ENCODE data around the gene ATR.

DNA sequence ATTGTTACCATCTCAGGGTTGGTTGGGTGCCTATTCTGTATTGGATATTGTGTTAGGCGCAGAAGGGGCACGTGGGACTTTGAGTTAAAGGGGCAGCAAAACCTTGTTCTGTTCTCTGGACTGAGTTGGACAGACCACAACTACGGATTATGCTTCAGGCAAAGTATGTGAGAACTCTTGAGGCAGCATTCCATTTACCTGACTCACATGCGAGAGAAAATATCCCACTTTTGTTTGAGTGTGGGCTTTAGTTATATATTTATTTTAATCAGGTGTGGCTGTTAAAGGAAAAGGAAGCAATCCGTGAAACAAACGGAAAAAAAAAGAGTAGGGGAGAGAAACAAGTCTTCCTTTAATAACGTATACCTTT is 17.0 kb upstream of the ATR start:
- TF ChIP-seq, protein P1, sequence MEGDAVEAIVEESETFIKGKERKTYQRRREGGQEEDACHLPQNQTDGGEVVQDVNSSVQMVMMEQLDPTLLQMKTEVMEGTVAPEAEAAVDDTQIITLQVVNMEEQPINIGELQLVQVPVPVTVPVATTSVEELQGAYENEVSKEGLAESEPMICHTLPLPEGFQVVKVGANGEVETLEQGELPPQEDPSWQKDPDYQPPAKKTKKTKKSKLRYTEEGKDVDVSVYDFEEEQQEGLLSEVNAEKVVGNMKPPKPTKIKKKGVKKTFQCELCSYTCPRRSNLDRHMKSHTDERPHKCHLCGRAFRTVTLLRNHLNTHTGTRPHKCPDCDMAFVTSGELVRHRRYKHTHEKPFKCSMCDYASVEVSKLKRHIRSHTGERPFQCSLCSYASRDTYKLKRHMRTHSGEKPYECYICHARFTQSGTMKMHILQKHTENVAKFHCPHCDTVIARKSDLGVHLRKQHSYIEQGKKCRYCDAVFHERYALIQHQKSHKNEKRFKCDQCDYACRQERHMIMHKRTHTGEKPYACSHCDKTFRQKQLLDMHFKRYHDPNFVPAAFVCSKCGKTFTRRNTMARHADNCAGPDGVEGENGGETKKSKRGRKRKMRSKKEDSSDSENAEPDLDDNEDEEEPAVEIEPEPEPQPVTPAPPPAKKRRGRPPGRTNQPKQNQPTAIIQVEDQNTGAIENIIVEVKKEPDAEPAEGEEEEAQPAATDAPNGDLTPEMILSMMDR (IDR thresholded peaks at IDR 0.05; ENCODE audit: insufficient read depth, low read length) = no peak
- TF ChIP-seq POLR2AphosphoS5 (IDR thresholded peaks at IDR 0.05; ENCODE audit: low read depth) (no peak), SPI1 (IDR thresholded peaks at IDR 0.05; ENCODE audit: borderline replicate concordance, low read depth) (no peak), GABPA (IDR thresholded peaks at IDR 0.05; ENCODE audit: low read depth) (no peak)

Measured in HL-60 (cell line).